K562 (cell line): ENCODE measurements around the gene MRPL11. TPM values are rescaled to one million over a fixed set of nuclear protein-coding genes. Genes with fewer than 3 reads are reported as not detected.

Experiments used
- ADNP ChIP-seq: fragments of 200-800 bp; sonication (Bioruptor generic); IDR thresholded peaks from 2 replicates; pipeline ENCODE4 v1.6.1; 2016; ENCODE audit warnings: missing genetic modification characterization, missing compliant biosample characterization
- ATF7 ChIP-seq: fragments of 450-650 bp; IDR thresholded peaks from 2 replicates; pipeline ENCODE4 v1.7.1; 2014; ENCODE audit warnings: mild to moderate bottlenecking, moderate library complexity
- BACH1 ChIP-seq: fragments of 200-800 bp; sonication (Bioruptor generic); IDR thresholded peaks from 2 replicates; pipeline ENCODE4 v1.6.1; 2016; ENCODE audit warnings: missing genetic modification characterization, missing compliant biosample characterization
- CREM ChIP-seq: IDR thresholded peaks from 2 replicates; pipeline ENCODE4 v1.6.1; 2014; ENCODE audit warnings: antibody characterized with exemption, low read depth
- GTF2A2 ChIP-seq: IDR thresholded peaks from 2 replicates; pipeline ENCODE4 v1.6.1; 2016; ENCODE audit warnings: mild to moderate bottlenecking, missing genetic modification characterization, missing compliant biosample characterization
- MEF2A ChIP-seq: IDR thresholded peaks from 2 replicates; pipeline ENCODE4 v1.6.1; 2011; ENCODE audit warnings: low read depth, mild to moderate bottlenecking, low read length, moderate library complexity; ENCODE audit not compliant: control insufficient read depth
- NFIX ChIP-seq: fragments of 250-450 bp; sonication (Bioruptor Pico); IDR thresholded peaks from 2 replicates; pipeline ENCODE4 v1.4.0; 2020; ENCODE audit warnings: low read depth, mild to moderate bottlenecking, moderate library complexity
- POLR2AphosphoS2 ChIP-seq: IDR thresholded peaks from 2 replicates; pipeline ENCODE4 v1.6.1; 2012; ENCODE audit warnings: low read length, improper control_type of control experiment
- RAD51 ChIP-seq: fragments of 450-650 bp; IDR thresholded peaks from 2 replicates; pipeline ENCODE4 v1.7.1; 2016; ENCODE audit warnings: low read depth, mild to moderate bottlenecking, borderline replicate concordance
- RBM25 ChIP-seq: fragments of 200-400 bp; formaldehyde crosslinking; IDR thresholded peaks from 2 replicates; pipeline ENCODE4 v1.6.1; 2018; ENCODE audit warnings: low read length, low read depth, moderate library complexity; ENCODE audit not compliant: severe bottlenecking
- SRSF1 ChIP-seq: fragments of 200-400 bp; formaldehyde crosslinking; IDR thresholded peaks from 2 replicates; pipeline ENCODE4 v1.6.1; 2017; ENCODE audit warnings: mild to moderate bottlenecking, low read depth, low read length, moderate library complexity
- TEAD4 ChIP-seq, 2 experiments: sonication (generic) in 1 of 2; formaldehyde crosslinking in 1 of 2; IDR thresholded peaks; 2 replicates each; pipeline versions ENCODE4 v1.6.1 to v1.8.0; 2012 to 2022; ENCODE audit warnings: borderline replicate concordance in 1 of 2, inconsistent platforms in 1 of 2, low read length in 1 of 2, mild to moderate bottlenecking in 1 of 2, missing genetic modification reagents in 1 of 2
- ZNF717 ChIP-seq: fragments of 250-450 bp; sonication (Bioruptor Pico); IDR thresholded peaks from 2 replicates; pipeline ENCODE4 v1.5.0; 2021
- polyA plus RNA-seq, 8 experiments: library from polyadenylated mRNA; depleted of rRNA in 4 of 8; stranded (reverse) in 5 of 8; unstranded in 3 of 8; fragments of >200 nt; fragmentation: Nextera tagmentation in 2 of 8; fragmentation: Illumina TruSeq in 1 of 8; extraction: Ambion mirVana in 2 of 8; extraction: Trizol in 1 of 8; gene quantifications; 2 replicates each; pipeline versions ENCODE4 v1.2.1 to v1.2.3, GENCODE V29; 2011 to 2014; ENCODE audit warnings: inconsistent platforms in 1 of 8, missing spikeins in 1 of 8
- total RNA-seq, 7 experiments: library from RNA; depleted of rRNA in 6 of 7; stranded (reverse); fragments of >200 nt in 6 of 7; fragmentation: Illumina TruSeq in 2 of 7; extraction: Trizol in 2 of 7; gene quantifications; 2 replicates each; pipeline versions ENCODE4 v1.2.1 to v1.2.3, GENCODE V29; 2011 to 2021; ENCODE audit warnings: low replicate concordance in 1 of 7
- TF ChIP-seq, protein P1 (sequence below), 2 experiments: fragments of 450-650 bp; conservative IDR thresholded peaks; 2 replicates each; pipeline ENCODE4 v1.6.1; 2017; ENCODE audit warnings: mild to moderate bottlenecking in 2 of 2, moderate library complexity in 2 of 2
- TF ChIP-seq, protein P2 (sequence below): sonication (generic); formaldehyde crosslinking; IDR thresholded peaks from 2 replicates; pipeline ENCODE4 v1.5.0; 2020; ENCODE audit warnings: missing genetic modification reagents
- TF ChIP-seq, protein P3 (sequence below): fragments of 450-650 bp; IDR thresholded peaks from one replicate; pipeline ENCODE4 v1.6.1; 2018; ENCODE audit warnings: mild to moderate bottlenecking, moderate library complexity; ENCODE audit not compliant: partially characterized antibody
- TF ChIP-seq, protein P4 (sequence below), 2 experiments: IDR thresholded peaks in 1 of 2; conservative IDR thresholded peaks in 1 of 2; 2 replicates each; pipeline ENCODE4 v1.6.1; 2016; ENCODE audit warnings: low read depth in 2 of 2, mild to moderate bottlenecking in 1 of 2, missing compliant biosample characterization in 1 of 2, missing genetic modification characterization in 1 of 2, moderate library complexity in 1 of 2
- TF ChIP-seq, protein P5 (sequence below), 2 experiments: fragments of 250-450 bp in 1 of 2; fragments of 450-650 bp in 1 of 2; sonication (Bioruptor Pico) in 1 of 2; IDR thresholded peaks; 2 replicates each; pipeline versions ENCODE4 v1.6.1 to v1.8.0; 2016 to 2021; ENCODE audit warnings: mild to moderate bottlenecking in 2 of 2, moderate library complexity in 2 of 2, missing compliant biosample characterization in 1 of 2, missing genetic modification characterization in 1 of 2

MRPL11 gene
- total and polyA plus RNA-seq, 9 of the 15 experiments (the other 6 are each of a cell fraction or from before 2014, with no cell fraction given) = 33.0 to 173 (median 91.9) TPM

DNA sequence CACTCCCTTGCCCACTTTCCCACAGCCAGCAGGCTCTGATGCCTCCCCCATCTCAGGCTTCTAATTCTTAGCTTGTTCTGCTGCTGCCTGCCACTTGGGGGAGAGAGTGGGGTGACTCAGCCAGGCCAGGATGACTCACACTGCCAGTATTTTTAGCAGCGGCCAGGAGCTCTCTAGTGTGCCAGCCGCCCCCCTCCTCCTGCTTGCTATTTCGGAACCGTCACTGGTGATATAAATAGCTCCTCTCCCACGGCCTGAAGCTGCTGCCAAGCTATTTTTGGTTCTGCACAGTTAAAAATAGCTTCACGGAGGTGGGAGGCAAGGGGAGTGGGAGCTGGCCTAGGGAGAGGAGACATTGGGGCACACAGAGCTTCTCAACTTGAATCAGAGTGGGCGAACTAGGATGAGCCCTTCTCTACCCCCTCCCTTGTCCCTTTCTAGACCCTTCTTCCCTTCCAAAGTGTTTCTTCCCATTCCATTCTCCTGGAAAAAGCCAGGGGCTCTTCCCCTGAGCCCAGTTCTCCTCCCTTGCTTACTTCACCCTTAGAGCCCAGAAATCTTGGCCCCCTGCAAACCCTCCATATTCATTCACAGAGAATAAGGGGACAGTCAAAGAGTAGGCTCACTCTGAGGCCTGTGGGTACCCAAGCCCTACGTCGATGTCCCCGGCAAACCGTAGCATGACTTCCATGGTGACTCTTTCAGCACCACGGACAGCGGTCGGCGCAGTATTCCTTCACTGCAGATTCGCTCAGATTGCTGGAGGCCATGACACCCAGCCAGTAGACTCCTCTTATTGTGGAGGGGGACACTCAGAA is 20.3 kb downstream of the MRPL11 start (continued):
- TF ChIP-seq ATF7 (no peak), BACH1 (tag) (no peak), TEAD4 (IDR thresholded peaks at IDR 0.05; ENCODE audit: low read length) (no peak), TEAD4 (CRISPR knock-in tag; IDR thresholded peaks at IDR 0.05; ENCODE audit: borderline replicate concordance) (0 out of 2 replicates have a peak, but pooled peaks have one; percentile 49), MEF2A (peak; percentile 99), RBM25 (no peak), CREM (peak; percentile 72), ZNF717 (CRISPR knock-in tag) (no peak), POLR2AphosphoS2 (no peak), SRSF1 (no peak), RAD51 (no peak), ADNP (no peak), NFIX (CRISPR knock-in tag) (no peak), GTF2A2 (tag) (no peak)
- TF ChIP-seq, protein P1, sequence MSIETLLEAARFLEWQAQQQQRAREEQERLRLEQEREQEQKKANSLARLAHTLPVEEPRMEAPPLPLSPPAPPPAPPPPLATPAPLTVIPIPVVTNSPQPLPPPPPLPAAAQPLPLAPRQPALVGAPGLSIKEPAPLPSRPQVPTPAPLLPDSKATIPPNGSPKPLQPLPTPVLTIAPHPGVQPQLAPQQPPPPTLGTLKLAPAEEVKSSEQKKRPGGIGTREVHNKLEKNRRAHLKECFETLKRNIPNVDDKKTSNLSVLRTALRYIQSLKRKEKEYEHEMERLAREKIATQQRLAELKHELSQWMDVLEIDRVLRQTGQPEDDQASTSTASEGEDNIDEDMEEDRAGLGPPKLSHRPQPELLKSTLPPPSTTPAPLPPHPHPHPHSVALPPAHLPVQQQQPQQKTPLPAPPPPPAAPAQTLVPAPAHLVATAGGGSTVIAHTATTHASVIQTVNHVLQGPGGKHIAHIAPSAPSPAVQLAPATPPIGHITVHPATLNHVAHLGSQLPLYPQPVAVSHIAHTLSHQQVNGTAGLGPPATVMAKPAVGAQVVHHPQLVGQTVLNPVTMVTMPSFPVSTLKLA (conservative IDR thresholded peaks at IDR 0.05) = 0 out of 4 replicates have a peak, but pooled peaks of 1 of the 2 experiments have one; percentile 39
- TF ChIP-seq, protein P2, sequence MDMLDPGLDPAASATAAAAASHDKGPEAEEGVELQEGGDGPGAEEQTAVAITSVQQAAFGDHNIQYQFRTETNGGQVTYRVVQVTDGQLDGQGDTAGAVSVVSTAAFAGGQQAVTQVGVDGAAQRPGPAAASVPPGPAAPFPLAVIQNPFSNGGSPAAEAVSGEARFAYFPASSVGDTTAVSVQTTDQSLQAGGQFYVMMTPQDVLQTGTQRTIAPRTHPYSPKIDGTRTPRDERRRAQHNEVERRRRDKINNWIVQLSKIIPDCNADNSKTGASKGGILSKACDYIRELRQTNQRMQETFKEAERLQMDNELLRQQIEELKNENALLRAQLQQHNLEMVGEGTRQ (CRISPR knock-in tag) = peak; percentile 26; the same call in 1 of the 2 replicates
- TF ChIP-seq, protein P3, sequence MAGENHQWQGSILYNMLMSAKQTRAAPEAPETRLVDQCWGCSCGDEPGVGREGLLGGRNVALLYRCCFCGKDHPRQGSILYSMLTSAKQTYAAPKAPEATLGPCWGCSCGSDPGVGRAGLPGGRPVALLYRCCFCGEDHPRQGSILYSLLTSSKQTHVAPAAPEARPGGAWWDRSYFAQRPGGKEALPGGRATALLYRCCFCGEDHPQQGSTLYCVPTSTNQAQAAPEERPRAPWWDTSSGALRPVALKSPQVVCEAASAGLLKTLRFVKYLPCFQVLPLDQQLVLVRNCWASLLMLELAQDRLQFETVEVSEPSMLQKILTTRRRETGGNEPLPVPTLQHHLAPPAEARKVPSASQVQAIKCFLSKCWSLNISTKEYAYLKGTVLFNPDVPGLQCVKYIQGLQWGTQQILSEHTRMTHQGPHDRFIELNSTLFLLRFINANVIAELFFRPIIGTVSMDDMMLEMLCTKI = no peak
- TF ChIP-seq, protein P4, sequence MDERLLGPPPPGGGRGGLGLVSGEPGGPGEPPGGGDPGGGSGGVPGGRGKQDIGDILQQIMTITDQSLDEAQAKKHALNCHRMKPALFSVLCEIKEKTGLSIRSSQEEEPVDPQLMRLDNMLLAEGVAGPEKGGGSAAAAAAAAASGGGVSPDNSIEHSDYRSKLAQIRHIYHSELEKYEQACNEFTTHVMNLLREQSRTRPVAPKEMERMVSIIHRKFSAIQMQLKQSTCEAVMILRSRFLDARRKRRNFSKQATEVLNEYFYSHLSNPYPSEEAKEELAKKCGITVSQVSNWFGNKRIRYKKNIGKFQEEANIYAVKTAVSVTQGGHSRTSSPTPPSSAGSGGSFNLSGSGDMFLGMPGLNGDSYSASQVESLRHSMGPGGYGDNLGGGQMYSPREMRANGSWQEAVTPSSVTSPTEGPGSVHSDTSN (CRISPR knock-in tag; IDR thresholded peaks at IDR 0.05; ENCODE audit: low read depth) = no peak
- TF ChIP-seq, protein P4 (tag; conservative IDR thresholded peaks at IDR 0.05; ENCODE audit: low read depth) = no peak
- TF ChIP-seq, protein P5, sequence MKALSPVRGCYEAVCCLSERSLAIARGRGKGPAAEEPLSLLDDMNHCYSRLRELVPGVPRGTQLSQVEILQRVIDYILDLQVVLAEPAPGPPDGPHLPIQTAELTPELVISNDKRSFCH (CRISPR knock-in tag; IDR thresholded peaks at IDR 0.05) = no peak
- TF ChIP-seq, protein P5 (tag; IDR thresholded peaks at IDR 0.05) = no peak
